Measurements from ENCODE around the gene THEMIS. TPM values are rescaled to one million over a fixed set of nuclear protein-coding genes. Genes with fewer than 3 reads are reported as not detected.
A peak's percentile ranks its signal among the peaks of the same experiment; 100 is the strongest.

THEMIS gene
- total RNA-seq, 1 donor from 2014 or later, result not detected

DNA sequence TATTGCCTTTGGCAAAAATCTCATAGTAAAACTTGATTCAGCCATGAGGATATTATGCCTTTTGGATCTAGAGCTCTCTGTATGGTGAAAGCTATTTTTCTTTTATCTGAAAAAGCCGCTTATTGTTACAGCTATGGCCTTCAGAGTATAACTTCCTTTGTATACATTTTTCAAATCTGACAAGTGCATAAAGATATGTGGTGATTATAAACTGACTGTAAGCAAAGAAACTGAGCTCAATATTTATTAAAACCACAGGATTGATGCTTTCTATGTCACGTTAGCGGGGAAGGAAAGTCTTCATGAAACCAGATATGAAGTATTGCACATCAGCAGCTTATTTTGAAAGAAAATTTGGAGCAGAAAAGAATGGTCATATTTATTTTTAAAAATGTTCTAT is 151.8 kb downstream of the THEMIS start:
- Mint-ChIP-seq H3K4me1 (ENCODE audit: low read depth) (no peaks in the 10 kb centered on the region), H3K9me3 (ENCODE audit: low read depth) (peaks cover 7% of the 10 kb centered on the region), H3K27ac (ENCODE audit: unreplicated experiment) (no peak overlapping the region), H3K36me3 (ENCODE audit: low read depth) (no peaks in the 10 kb centered on the region), H3K27me3 (ENCODE audit: low read depth) (peaks cover 21% of the 10 kb centered on the region), H3K4me3 (ENCODE audit: unreplicated experiment) (no peak overlapping the region)
- TF ChIP-seq, protein P1, sequence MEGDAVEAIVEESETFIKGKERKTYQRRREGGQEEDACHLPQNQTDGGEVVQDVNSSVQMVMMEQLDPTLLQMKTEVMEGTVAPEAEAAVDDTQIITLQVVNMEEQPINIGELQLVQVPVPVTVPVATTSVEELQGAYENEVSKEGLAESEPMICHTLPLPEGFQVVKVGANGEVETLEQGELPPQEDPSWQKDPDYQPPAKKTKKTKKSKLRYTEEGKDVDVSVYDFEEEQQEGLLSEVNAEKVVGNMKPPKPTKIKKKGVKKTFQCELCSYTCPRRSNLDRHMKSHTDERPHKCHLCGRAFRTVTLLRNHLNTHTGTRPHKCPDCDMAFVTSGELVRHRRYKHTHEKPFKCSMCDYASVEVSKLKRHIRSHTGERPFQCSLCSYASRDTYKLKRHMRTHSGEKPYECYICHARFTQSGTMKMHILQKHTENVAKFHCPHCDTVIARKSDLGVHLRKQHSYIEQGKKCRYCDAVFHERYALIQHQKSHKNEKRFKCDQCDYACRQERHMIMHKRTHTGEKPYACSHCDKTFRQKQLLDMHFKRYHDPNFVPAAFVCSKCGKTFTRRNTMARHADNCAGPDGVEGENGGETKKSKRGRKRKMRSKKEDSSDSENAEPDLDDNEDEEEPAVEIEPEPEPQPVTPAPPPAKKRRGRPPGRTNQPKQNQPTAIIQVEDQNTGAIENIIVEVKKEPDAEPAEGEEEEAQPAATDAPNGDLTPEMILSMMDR (IDR thresholded peaks at IDR 0.05), result no peak
- no peak for DNase-seq (ENCODE audit: low spot score)

DNA sequence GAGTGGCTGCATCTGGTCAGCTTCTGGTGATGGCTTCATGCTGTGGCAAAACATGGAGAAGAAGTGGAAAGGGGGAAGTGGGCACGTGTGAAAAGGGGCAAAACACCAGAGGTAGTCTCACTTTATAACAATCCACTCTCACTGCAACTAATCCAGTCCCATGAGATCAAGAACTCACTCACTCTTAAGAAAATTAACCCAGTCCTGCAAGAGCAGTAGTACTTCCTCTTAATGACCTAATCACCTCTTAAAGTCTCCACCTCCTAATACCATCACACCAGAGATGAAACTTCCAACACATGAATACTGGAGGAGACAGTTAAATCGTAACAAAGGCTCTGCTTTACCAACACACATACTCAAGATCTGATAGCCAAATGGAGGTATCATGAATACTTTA is 152.6 kb downstream of the THEMIS start:
- no peaks in the 10 kb centered on the region for H3K36me3 Mint-ChIP-seq (ENCODE audit: low read depth)
- H3K27me3 Mint-ChIP-seq (ENCODE audit: low read depth), result peaks cover 22% of the 10 kb centered on the region
- no peak for DNase-seq (ENCODE audit: low spot score)
- TF ChIP-seq, protein P1 (IDR thresholded peaks at IDR 0.05), result no peak
- H3K4me1 Mint-ChIP-seq (ENCODE audit: low read depth), result no peaks in the 10 kb centered on the region
- no peak overlapping the region for H3K27ac Mint-ChIP-seq (ENCODE audit: unreplicated experiment)
- H3K4me3 Mint-ChIP-seq (ENCODE audit: unreplicated experiment), result no peak overlapping the region
- H3K9me3 Mint-ChIP-seq (ENCODE audit: low read depth), result peaks cover 7% of the 10 kb centered on the region

DNA sequence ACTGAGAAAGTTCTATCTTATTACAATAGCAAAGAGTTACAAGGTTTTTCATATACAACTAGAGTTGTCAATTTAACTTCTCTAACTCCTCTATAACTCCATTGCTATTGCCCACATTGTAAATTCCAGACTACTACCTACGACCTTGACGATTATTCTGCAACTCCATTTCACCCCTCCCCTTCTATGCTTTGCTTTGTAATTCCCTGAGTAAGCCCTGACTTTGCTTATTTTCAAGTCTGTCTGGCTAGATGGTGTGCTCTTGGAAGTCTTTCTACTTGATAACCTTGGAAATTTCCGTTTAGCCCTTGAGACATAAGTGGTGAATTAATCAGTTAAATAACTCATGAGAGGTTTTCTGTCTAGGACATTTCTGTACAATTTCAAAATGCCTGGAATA is 162.4 kb downstream of the THEMIS start:
- TF ChIP-seq, protein P1 (IDR thresholded peaks at IDR 0.05), result no peak
- H3K36me3 Mint-ChIP-seq (ENCODE audit: low read depth), result no peaks in the 10 kb centered on the region
- H3K27me3 Mint-ChIP-seq (ENCODE audit: low read depth), result peaks cover 23% of the 10 kb centered on the region
- no peaks in the 10 kb centered on the region for H3K9me3 Mint-ChIP-seq (ENCODE audit: low read depth)
- H3K27ac Mint-ChIP-seq (ENCODE audit: unreplicated experiment), result no peak overlapping the region
- H3K4me1 Mint-ChIP-seq (ENCODE audit: low read depth), result peaks cover 5% of the 10 kb centered on the region
- DNase-seq (ENCODE audit: low spot score), result no peak
- no peak overlapping the region for H3K4me3 Mint-ChIP-seq (ENCODE audit: unreplicated experiment)

DNA sequence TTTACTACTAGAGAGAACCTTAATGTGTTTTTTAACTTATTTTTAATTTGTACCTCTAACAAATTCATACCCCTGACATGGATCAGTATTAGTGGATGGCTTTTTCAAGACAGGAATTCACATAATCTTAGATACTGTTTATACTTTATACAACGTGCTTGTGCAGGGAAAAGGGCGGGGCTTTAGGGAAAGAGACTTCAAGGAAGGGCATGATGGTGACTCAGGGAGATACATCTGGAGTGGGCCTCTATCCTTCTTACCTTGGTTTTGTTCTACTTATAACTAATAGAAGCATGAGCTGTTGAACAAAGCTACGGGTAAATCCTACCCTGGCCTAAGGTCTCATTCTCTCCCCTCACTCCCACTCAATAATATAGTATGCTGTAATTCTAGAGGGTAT is 163.1 kb downstream of the THEMIS start:
- no peaks in the 10 kb centered on the region for H3K36me3 Mint-ChIP-seq (ENCODE audit: low read depth)
- no peaks in the 10 kb centered on the region for H3K9me3 Mint-ChIP-seq (ENCODE audit: low read depth)
- H3K4me1 Mint-ChIP-seq (ENCODE audit: low read depth), result peaks cover 5% of the 10 kb centered on the region
- no peak overlapping the region for H3K4me3 Mint-ChIP-seq (ENCODE audit: unreplicated experiment)
- TF ChIP-seq, protein P1 (IDR thresholded peaks at IDR 0.05), result no peak
- no peak overlapping the region for H3K27ac Mint-ChIP-seq (ENCODE audit: unreplicated experiment)
- H3K27me3 Mint-ChIP-seq (ENCODE audit: low read depth), result peaks cover 25% of the 10 kb centered on the region
- no peak for DNase-seq (ENCODE audit: low spot score)

DNA sequence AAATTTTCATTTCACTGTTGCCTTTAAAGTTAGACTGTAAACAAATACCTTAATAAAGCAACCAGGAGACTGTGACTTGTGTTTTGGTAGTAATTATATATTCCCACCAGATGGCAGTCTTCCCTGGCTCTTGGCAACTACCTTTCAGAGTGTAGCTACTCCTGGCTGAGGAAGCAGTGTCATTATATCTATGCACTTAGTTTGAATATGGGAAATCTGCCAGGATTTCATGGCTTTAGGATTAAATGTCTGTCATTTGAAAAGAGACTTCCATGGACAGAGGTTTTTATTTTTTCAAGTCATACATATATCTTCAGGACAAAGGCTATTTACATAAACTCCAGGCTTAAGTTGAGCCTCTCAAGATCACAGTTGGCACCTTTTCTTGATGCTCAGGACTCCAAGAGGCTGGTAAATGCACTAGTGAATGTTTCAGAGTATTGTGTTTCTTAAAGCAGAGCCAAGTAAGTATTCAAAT is 163.8 kb downstream of the THEMIS start:
- TF ChIP-seq, protein P1 (IDR thresholded peaks at IDR 0.05), result peak; percentile 95
- no peak overlapping the region for H3K27ac Mint-ChIP-seq (ENCODE audit: unreplicated experiment)
- H3K36me3 Mint-ChIP-seq (ENCODE audit: low read depth), result no peaks in the 10 kb centered on the region
- no peak for DNase-seq (ENCODE audit: low spot score)
- no peak overlapping the region for H3K4me3 Mint-ChIP-seq (ENCODE audit: unreplicated experiment)
- peaks cover 5% of the 10 kb centered on the region for H3K4me1 Mint-ChIP-seq (ENCODE audit: low read depth)
- peaks cover 26% of the 10 kb centered on the region for H3K27me3 Mint-ChIP-seq (ENCODE audit: low read depth)
- no peaks in the 10 kb centered on the region for H3K9me3 Mint-ChIP-seq (ENCODE audit: low read depth)

Measured in chondrocyte (in vitro differentiated cells).